Activated gamma-delta T cell treated with anti-CD3 and anti-CD28 coated beads, Interleukin-2, amount 50 U/mL, for 16 hours (primary cell): Measurements from ENCODE around the gene GOLGA2.
A peak's percentile ranks its signal among the peaks of the same experiment; 100 is the strongest.

ENCODE experiments used
- DNase-seq: peaks from one replicate; pipeline ENCODE4 v3.0.0-alpha.2; 2020; ENCODE audit warnings: low read depth

The GOLGA2 gene

GRCh38 chr9:128257907-128258306 is 17.9 kb downstream of the GOLGA2 start:
- DNase-seq: no peak

- no peak for DNase-seq
Measured at GRCh38 chr9:128257086-128257825, 18.6 kb downstream of the GOLGA2 start.

GRCh38 chr9:128254855-128255759 is 20.7 kb downstream of the GOLGA2 start:
- DNase-seq: peak; percentile 20

- no peak for DNase-seq
Measured at GRCh38 chr9:128254362-128254761, 21.4 kb downstream of the GOLGA2 start.

GRCh38 chr9:128253991-128254346 is 21.8 kb downstream of the GOLGA2 start:
- DNase-seq: no peak

- no peak for DNase-seq
Measured at GRCh38 chr9:128253140-128253990, 22.4 kb downstream of the GOLGA2 start.

- no peak for DNase-seq
Measured at GRCh38 chr9:128252317-128253139, 23.3 kb downstream of the GOLGA2 start.

GRCh38 chr9:128251732-128252100 is 24.1 kb downstream of the GOLGA2 start:
- DNase-seq: no peak

- DNase-seq: no peak
Measured at GRCh38 chr9:128250839-128251731, 24.7 kb downstream of the GOLGA2 start.

GRCh38 chr9:128249908-128250838 is 25.6 kb downstream of the GOLGA2 start:
- peak; percentile 95 for DNase-seq

GRCh38 chr9:128249558-128249907 is 26.3 kb downstream of the GOLGA2 start:
- DNase-seq: no peak

GRCh38 chr9:128247226-128247803 is 28.5 kb downstream of the GOLGA2 start:
- no peak for DNase-seq

- DNase-seq: no peak
Measured at GRCh38 chr9:128246471-128246870, 29.3 kb downstream of the GOLGA2 start.

GRCh38 chr9:128245421-128246151 is 30.2 kb downstream of the GOLGA2 start:
- DNase-seq: no peak

- DNase-seq: no peak
Measured at GRCh38 chr9:128244837-128245231, 31.0 kb downstream of the GOLGA2 start.

GRCh38 chr9:128244091-128244836 is 31.5 kb downstream of the GOLGA2 start:
- DNase-seq: no peak

GRCh38 chr9:128243215-128244018 is 32.4 kb downstream of the GOLGA2 start:
- DNase-seq: no peak
